Stimulated activated naive B cell treated with anti-CD40 and anti-IgM and Interleukin-4, amounts not matched to agents 10 μg/mL and 1 μg/mL and 100 μg/mL, for 72 hours (primary cell): ENCODE results near the gene EGR4.
A peak's percentile ranks its signal among the peaks of the same experiment; 100 is the strongest.

ENCODE experiments used
- ATAC-seq, 2 donors: fragments of 150-1000 bp; cut with Tn5 transposase; replicated peaks; 2 replicates each; pipeline ENCODE4 v1.10.0; 2021; ENCODE audit warnings: moderate library complexity in 1 of 2
- DNase-seq: peaks from one replicate; pipeline ENCODE4 v3.0.0; 2021
- H3K27ac Mint-ChIP-seq: one replicate; pipeline ENCODE4 v1.8.0; 2022; ENCODE audit warnings: mild to moderate bottlenecking, mixed read lengths
- H3K27me3 Mint-ChIP-seq, 2 donors: one replicate each; pipeline ENCODE4 v1.8.0; 2022; ENCODE audit warnings: mixed read lengths in 2 of 2
- H3K36me3 Mint-ChIP-seq, 2 donors: one replicate each; pipeline ENCODE4 v1.8.0; 2022; ENCODE audit warnings: mixed read lengths in 2 of 2, mild to moderate bottlenecking in 1 of 2
- H3K4me1 Mint-ChIP-seq, 2 donors: one replicate each; pipeline ENCODE4 v1.8.0; 2022; ENCODE audit warnings: mixed read lengths in 2 of 2, mild to moderate bottlenecking in 1 of 2
- H3K4me3 Mint-ChIP-seq, 2 donors: one replicate each; pipeline ENCODE4 v1.8.0; 2022; ENCODE audit warnings: mild to moderate bottlenecking in 2 of 2, mixed read lengths in 2 of 2, moderate library complexity in 1 of 2
- H3K9me3 Mint-ChIP-seq, 2 donors: one replicate each; pipeline ENCODE4 v1.8.0; 2022; ENCODE audit warnings: mixed read lengths in 2 of 2, mild to moderate bottlenecking in 1 of 2

The EGR4 gene

GRCh38 chr2:73295751-73296400 lies 2.5 kb upstream of the EGR4 start:
- Mint-ChIP-seq H3K27ac (no peak overlapping the region), H3K4me1 (peaks cover 7 to 23% of the 10 kb centered on the region in 2 donors), H3K27me3 (peaks cover 67 to 81% of the 10 kb centered on the region in 2 donors), H3K4me3 (no peak overlapping the region), H3K9me3 (no peaks in the 10 kb centered on the region), H3K36me3 (peaks cover 0 to 1% of the 10 kb centered on the region in 2 donors)
- ATAC-seq (no peak), DNase-seq (no peak)

- Mint-ChIP-seq H3K9me3 (no peaks in the 10 kb centered on the region), H3K4me1 (peaks cover 8 to 29% of the 10 kb centered on the region in 2 donors), H3K4me3 (no peak overlapping the region)
These were observed 891 bp upstream of the EGR4 start for GRCh38 chr2:73294239-73294638.

GRCh38 chr2:73292906-73293533 lies 328 bp downstream of the EGR4 start:
- ATAC-seq (peak in 1 of 2 donors; percentile 15), DNase-seq (no peak)
- Mint-ChIP-seq H3K36me3 (peaks cover 0 to 1% of the 10 kb centered on the region in 2 donors), H3K27me3 (peaks cover 47 to 66% of the 10 kb centered on the region in 2 donors), H3K27ac (no peak overlapping the region), H3K9me3 (no peaks in the 10 kb centered on the region), H3K4me1 (peaks cover 8 to 29% of the 10 kb centered on the region in 2 donors), H3K4me3 (peak overlapping the region; percentile 81 to 83)

More at GRCh38 chr2:73294239-73294638, 891 bp upstream of the EGR4 start:
- ATAC-seq (no peak), DNase-seq (no peak)
- peaks cover 0 to 1% of the 10 kb centered on the region in 2 donors for H3K36me3 Mint-ChIP-seq
- no peak overlapping the region for H3K27ac Mint-ChIP-seq
- peaks cover 52 to 70% of the 10 kb centered on the region in 2 donors for H3K27me3 Mint-ChIP-seq

- Mint-ChIP-seq H3K4me3 (peak overlapping the region; percentile 25 to 81), H3K36me3 (peaks cover 0 to 1% of the 10 kb centered on the region in 2 donors), H3K27ac (peak overlapping the region; percentile 59), H3K4me1 (peaks cover 8 to 29% of the 10 kb centered on the region in 2 donors), H3K9me3 (no peaks in the 10 kb centered on the region), H3K27me3 (peaks cover 41 to 61% of the 10 kb centered on the region in 2 donors)
- ATAC-seq (no peak), DNase-seq (no peak)
These were observed 937 bp downstream of the EGR4 start for GRCh38 chr2:73292316-73292905.

- Mint-ChIP-seq H3K9me3 (no peaks in the 10 kb centered on the region), H3K4me3 (peak overlapping the region; percentile 81 to 83), H3K36me3 (peaks cover 0 to 1% of the 10 kb centered on the region in 2 donors), H3K4me1 (peaks cover 12 to 33% of the 10 kb centered on the region in 2 donors), H3K27ac (peak overlapping the region; percentile 25), H3K27me3 (peaks cover 34 to 54% of the 10 kb centered on the region in 2 donors)
- peak; percentile 3 to 17 for ATAC-seq
- no peak for DNase-seq
These were observed 1.7 kb downstream of the EGR4 start for GRCh38 chr2:73291461-73292315.

GRCh38 chr2:73291093-73291460 lies 2.3 kb downstream of the EGR4 start:
- peak overlapping the region; percentile 81 to 83 for H3K4me3 Mint-ChIP-seq
- peaks cover 27 to 48% of the 10 kb centered on the region in 2 donors for H3K27me3 Mint-ChIP-seq
- peak overlapping the region; percentile 56 for H3K27ac Mint-ChIP-seq
- DNase-seq (no peak), ATAC-seq (peak; percentile 12 to 18)
- no peaks in the 10 kb centered on the region for H3K9me3 Mint-ChIP-seq
- peaks cover 0 to 1% of the 10 kb centered on the region in 2 donors for H3K36me3 Mint-ChIP-seq
- H3K4me1 Mint-ChIP-seq, result peaks cover 15 to 39% of the 10 kb centered on the region in 2 donors

- Mint-ChIP-seq H3K4me1 (peaks cover 24 to 47% of the 10 kb centered on the region in 2 donors), H3K4me3 (no peak overlapping the region), H3K9me3 (no peaks in the 10 kb centered on the region), H3K27me3 (peaks cover 19 to 39% of the 10 kb centered on the region in 2 donors), H3K36me3 (peaks cover 0 to 1% of the 10 kb centered on the region in 2 donors), H3K27ac (no peak overlapping the region)
- ATAC-seq, result peak in 1 of 2 donors; percentile 18
- DNase-seq, result no peak
These were observed 3.1 kb downstream of the EGR4 start for GRCh38 chr2:73290049-73290839.

- ATAC-seq (no peak), DNase-seq (no peak)
- H3K4me3 Mint-ChIP-seq, result no peak overlapping the region
- H3K27me3 Mint-ChIP-seq, result peaks cover 16 to 35% of the 10 kb centered on the region in 2 donors
- H3K27ac Mint-ChIP-seq, result no peak overlapping the region
- no peaks in the 10 kb centered on the region for H3K9me3 Mint-ChIP-seq
- no peaks in the 10 kb centered on the region for H3K36me3 Mint-ChIP-seq
- H3K4me1 Mint-ChIP-seq, result peaks cover 29 to 52% of the 10 kb centered on the region in 2 donors
These were observed 4.0 kb downstream of the EGR4 start for GRCh38 chr2:73289304-73289703.

GRCh38 chr2:73286134-73286655 lies 7.2 kb downstream of the EGR4 start:
- peak overlapping the region; percentile 55 to 87 for H3K4me3 Mint-ChIP-seq
- H3K36me3 Mint-ChIP-seq, result no peaks in the 10 kb centered on the region
- ATAC-seq (no peak), DNase-seq (no peak)
- peak overlapping the region; percentile 93 for H3K27ac Mint-ChIP-seq
- H3K4me1 Mint-ChIP-seq, result peaks cover 31 to 46% of the 10 kb centered on the region in 2 donors
- H3K9me3 Mint-ChIP-seq, result no peaks in the 10 kb centered on the region
- peaks cover 3 to 9% of the 10 kb centered on the region in 2 donors for H3K27me3 Mint-ChIP-seq

- H3K27ac Mint-ChIP-seq, result peak overlapping the region; percentile 93
- peak; percentile 86 to 87 for ATAC-seq
- H3K36me3 Mint-ChIP-seq, result peaks cover 4 to 5% of the 10 kb centered on the region in 2 donors
- no peaks in the 10 kb centered on the region for H3K27me3 Mint-ChIP-seq
- no peaks in the 10 kb centered on the region for H3K9me3 Mint-ChIP-seq
- H3K4me1 Mint-ChIP-seq, result peaks cover 26 to 42% of the 10 kb centered on the region in 2 donors
- peak overlapping the region; percentile 80 to 87 for H3K4me3 Mint-ChIP-seq
- peak; percentile 75 for DNase-seq
These were observed 8.1 kb downstream of the EGR4 start for GRCh38 chr2:73285159-73285739.

GRCh38 chr2:73284296-73285158 lies 8.8 kb downstream of the EGR4 start, which contains the start of gene FBXO41:
Gene FBXO41 (minus strand): TSS chr2:73284478. CDS start chr2:73269630, 14,848 bp downstream.
- Mint-ChIP-seq H3K4me1 (peaks cover 27 to 48% of the 10 kb centered on the region in 2 donors), H3K9me3 (no peaks in the 10 kb centered on the region), H3K36me3 (peaks cover 8 to 9% of the 10 kb centered on the region in 2 donors), H3K27me3 (no peaks in the 10 kb centered on the region), H3K4me3 (peak within 1 kb of the TSS; percentile 80 to 87), H3K27ac (peak within 1 kb of the TSS; percentile 93)
- DNase-seq, result peak; percentile 78
- peak; percentile 79 for ATAC-seq
